Endothelial cell of umbilical vein (primary cell): ENCODE data around the gene PSMC3. TPM values are rescaled to one million over a fixed set of nuclear protein-coding genes. Genes with fewer than 3 reads are reported as not detected.

Source experiments
- BruUV-seq: library from RNA; stranded (reverse); fragments of 400-500 nt; replicated peaks from 2 replicates; lab custom pipeline; 2021; lab: Mats Ljungman, UMichigan
- CTCF ChIA-PET: fragments of 300-600, 350-600 bp; sonication (Branson Sonifier 250); formaldehyde crosslinking; loops from one replicate; lab custom pipeline; 2021; ENCODE audit warnings: antibody characterized with exemption, inconsistent platforms; lab: Charles Lee
- POLR2A ChIA-PET: fragments of 300-600, 350-600 bp; sonication (Branson Sonifier 250); formaldehyde crosslinking; loops from one replicate; lab custom pipeline; 2021; ENCODE audit warnings: antibody characterized with exemption, inconsistent platforms; lab: Charles Lee
- DNase-seq: peaks from one replicate; pipeline ENCODE4 v3.0.0-alpha.2; 2011; ENCODE audit warnings: low read depth, low spot score
- FAIRE-seq: peaks from 2 replicates; lab custom pipeline; 2011; peaks lifted over from hg19 to GRCh38; lab: Jason Lieb, UNC
- H2AFZ ChIP-seq: 2 replicates; pipeline ENCODE4 v1.6.0; 2012; ENCODE audit warnings: low read depth, low read length, control low read depth, inconsistent platforms
- H3K27ac ChIP-seq: 2 replicates; pipeline ENCODE4 v1.5.1; 2011; ENCODE audit warnings: low read depth, mild to moderate bottlenecking, control low read depth, low read length, moderate library complexity; ENCODE audit not compliant: insufficient read depth
- H3K27me3 ChIP-seq, 2 experiments: 2 replicates each; pipeline versions ENCODE4 v1.6.0 to v1.6.1; 2011; ENCODE audit warnings: low read length in 2 of 2, mixed read lengths in 1 of 2; ENCODE audit not compliant: control insufficient read depth in 2 of 2, insufficient read depth in 2 of 2
- H3K36me3 ChIP-seq, 2 experiments: 2 replicates in 1 of 2; 3 replicates in 1 of 2; pipeline ENCODE4 v1.5.1; 2011; ENCODE audit warnings: low read length in 2 of 2, mild to moderate bottlenecking in 1 of 2, moderate library complexity in 1 of 2; ENCODE audit not compliant: control insufficient read depth in 2 of 2, insufficient read depth in 2 of 2; ENCODE audit errors: extremely low read depth in 1 of 2
- H3K4me1 ChIP-seq: 3 replicates; pipeline ENCODE4 v1.5.1; 2011; ENCODE audit warnings: mild to moderate bottlenecking, low read length; ENCODE audit not compliant: control insufficient read depth, insufficient read depth; ENCODE audit errors: extremely low read depth
- H3K4me2 ChIP-seq: 2 replicates; pipeline ENCODE4 v1.6.1; 2011; ENCODE audit warnings: low read length, control low read depth, mixed read lengths; ENCODE audit not compliant: insufficient read depth
- H3K4me3 ChIP-seq, 3 experiments: fragments of 200-600 bp in 1 of 3; sonication (generic), shearing (Covaris generic) in 1 of 3; replicated peaks in 1 of 3; 2 replicates each; pipeline ENCODE4 v1.5.1; 2011 to 2016; ENCODE audit warnings: control low read depth in 3 of 3, low read length in 3 of 3, mild to moderate bottlenecking in 2 of 3, inconsistent platforms in 1 of 3, low read depth in 1 of 3, moderate library complexity in 1 of 3; ENCODE audit not compliant: insufficient read depth in 1 of 3
- H3K79me2 ChIP-seq: 2 replicates; pipeline ENCODE4 v1.6.0; 2012; ENCODE audit warnings: low read length, inconsistent platforms; ENCODE audit not compliant: control insufficient read depth, insufficient read depth
- H3K9ac ChIP-seq: replicated peaks from 2 replicates; pipeline ENCODE3; 2011; ENCODE audit warnings: low read length, control low read depth; ENCODE audit not compliant: insufficient read depth; ENCODE audit errors: extremely low read depth
- H3K9me1 ChIP-seq: replicated peaks from 3 replicates; pipeline ENCODE4 v1.6.0; 2011; ENCODE audit warnings: mild to moderate bottlenecking, low read length; ENCODE audit not compliant: control insufficient read depth, insufficient read depth; ENCODE audit errors: extremely low read depth
- H3K9me3 ChIP-seq: replicated peaks from 2 replicates; pipeline ENCODE4 v1.5.1; 2012; ENCODE audit warnings: low read length, inconsistent platforms; ENCODE audit not compliant: control insufficient read depth, insufficient read depth
- H4K20me1 ChIP-seq: replicated peaks from 2 replicates; pipeline ENCODE3; 2011; ENCODE audit warnings: mild to moderate bottlenecking, low read length; ENCODE audit not compliant: control insufficient read depth, insufficient read depth; ENCODE audit errors: extremely low read depth
- EZH2 ChIP-seq: IDR thresholded peaks from 2 replicates; pipeline ENCODE4 v1.6.1; 2012; ENCODE audit warnings: borderline replicate concordance, low read depth, mild to moderate bottlenecking, moderate library complexity, low read length, inconsistent platforms; ENCODE audit not compliant: severe bottlenecking
- FOS ChIP-seq: IDR thresholded peaks from 2 replicates; pipeline ENCODE4 v1.6.1; 2011; ENCODE audit warnings: mild to moderate bottlenecking, low read length, moderate library complexity, borderline replicate concordance; ENCODE audit not compliant: insufficient read depth
- GATA2 ChIP-seq: IDR thresholded peaks from 2 replicates; pipeline ENCODE4 v1.7.0; 2011; ENCODE audit warnings: low read depth, mild to moderate bottlenecking, moderate library complexity, mixed read lengths, low read length; ENCODE audit not compliant: insufficient read length, insufficient read depth
- JUN ChIP-seq: IDR thresholded peaks from 2 replicates; pipeline ENCODE4 v1.6.1; 2011; ENCODE audit warnings: borderline replicate concordance, low read depth; ENCODE audit not compliant: insufficient read length, insufficient read depth
- MYC ChIP-seq: IDR thresholded peaks from one replicate; pipeline ENCODE4 v1.6.1; 2011; ENCODE audit warnings: mild to moderate bottlenecking, low read depth, low read length
- POLR2A ChIP-seq: IDR thresholded peaks from 2 replicates; pipeline ENCODE4 v1.6.1; 2012; ENCODE audit warnings: low read depth, mild to moderate bottlenecking, control low read depth, low read length
- POLR2AphosphoS5 ChIP-seq: IDR thresholded peaks from 2 replicates; pipeline ENCODE4 v1.6.1; 2012; ENCODE audit warnings: low read depth, mild to moderate bottlenecking, control low read depth, low read length, moderate library complexity; ENCODE audit not compliant: insufficient read depth
- dilution Hi-C: fragments of 300-500 bp; cut with MboI; formaldehyde crosslinking; loops from one replicate; pipeline ENCODE4 v1.15.0; 2019; ENCODE audit warnings: low sequenced_read_pairs; ENCODE audit not compliant: extremely low pct_ligation_motif_present
- intact Hi-C: fragments of 100-400 bp; cut with micrococcal nuclease; formaldehyde crosslinking; loops from one replicate; pipeline ENCODE4 v1.10.0; 2022
- polyA plus RNA-seq, 4 experiments: library from polyadenylated mRNA; depleted of rRNA in 3 of 4; stranded (reverse) in 3 of 4; unstranded in 1 of 4; fragments of >200 nt; gene quantifications; 2 replicates each; pipeline versions ENCODE4 v1.2.1 to v1.2.3, GENCODE V29; 2011 to 2012; ENCODE audit warnings: missing spikeins in 1 of 4
- total RNA-seq: library from RNA; stranded (reverse); gene quantifications from 2 replicates; pipeline ENCODE4 v1.2.3, GENCODE V29; 2021
- TF ChIP-seq, protein P1 (sequence below), 2 donors: IDR thresholded peaks; 1 replicate in 1 of 2; 2 replicates in 1 of 2; pipeline ENCODE4 v1.5.1; 2011; ENCODE audit warnings: low read length in 2 of 2, mild to moderate bottlenecking in 2 of 2, moderate library complexity in 2 of 2, control low read depth in 1 of 2, inconsistent platforms in 1 of 2, low read depth in 1 of 2; ENCODE audit not compliant: insufficient read depth in 1 of 2; ENCODE audit errors: extremely low read depth in 1 of 2
- TF ChIP-seq, protein P2 (sequence below): IDR thresholded peaks from 2 replicates; pipeline ENCODE4 v1.6.1; 2011; ENCODE audit not compliant: insufficient read depth, insufficient read length

The PSMC3 gene
- total and polyA plus RNA-seq, 2 donors (not counting 3 experiments of a cell fraction or from before 2014, with no cell fraction given): 179 to 203 TPM

DNA sequence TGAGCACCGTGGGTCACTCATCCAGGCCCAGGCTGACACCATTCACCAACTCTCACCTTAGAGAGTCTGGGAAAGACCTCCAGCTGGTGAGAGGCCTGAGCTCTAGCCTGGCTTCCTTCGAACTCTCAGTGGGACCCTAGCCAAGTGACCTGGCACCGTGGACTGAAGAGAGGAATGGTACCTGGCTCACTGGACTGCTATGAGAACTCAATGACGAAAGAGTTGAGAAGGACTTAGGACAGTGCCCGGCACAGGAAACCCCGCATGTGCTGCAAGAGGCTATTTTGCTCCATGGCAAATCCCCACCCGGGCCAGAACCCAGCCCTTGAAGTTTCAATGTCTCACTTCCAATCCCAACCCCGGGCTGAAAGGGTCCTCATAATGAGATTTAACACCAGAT, 23.3 kb upstream of the PSMC3 start:
- TF ChIP-seq POLR2AphosphoS5: no peak
- no peaks in the 10 kb centered on the region for H4K20me1 ChIP-seq
- no peaks in the 10 kb centered on the region for H3K79me2 ChIP-seq
- no peak overlapping the region for H3K4me2 ChIP-seq
- H3K9ac ChIP-seq: no peak overlapping the region
- ChIA-PET CTCF (interaction anchor here (1.2 kb wide), 1 partner anchor 17 kb away, joined by 3 read pairs; no protein-coding TSS in a partner anchor), POLR2A (no interaction called here)
- H2AFZ ChIP-seq: no peak overlapping the region
- DNase-seq: no peak
- H3K9me3 ChIP-seq: no peaks in the 10 kb centered on the region
- H3K27ac ChIP-seq: no peak overlapping the region
- intact Hi-C loops: no loop called here
- dilution Hi-C loops: no loop called here
- BruUV-seq: no TSS peak
- no peaks in the 10 kb centered on the region for H3K4me1 ChIP-seq
- no peaks in the 10 kb centered on the region for H3K9me1 ChIP-seq
- no peak for FAIRE-seq
- H3K27me3 ChIP-seq: no peaks in the 10 kb centered on the region
- no peak overlapping the region for H3K4me3 ChIP-seq
- H3K36me3 ChIP-seq: peaks cover 0 to 2% of the 10 kb centered on the region in 2 experiments

DNA sequence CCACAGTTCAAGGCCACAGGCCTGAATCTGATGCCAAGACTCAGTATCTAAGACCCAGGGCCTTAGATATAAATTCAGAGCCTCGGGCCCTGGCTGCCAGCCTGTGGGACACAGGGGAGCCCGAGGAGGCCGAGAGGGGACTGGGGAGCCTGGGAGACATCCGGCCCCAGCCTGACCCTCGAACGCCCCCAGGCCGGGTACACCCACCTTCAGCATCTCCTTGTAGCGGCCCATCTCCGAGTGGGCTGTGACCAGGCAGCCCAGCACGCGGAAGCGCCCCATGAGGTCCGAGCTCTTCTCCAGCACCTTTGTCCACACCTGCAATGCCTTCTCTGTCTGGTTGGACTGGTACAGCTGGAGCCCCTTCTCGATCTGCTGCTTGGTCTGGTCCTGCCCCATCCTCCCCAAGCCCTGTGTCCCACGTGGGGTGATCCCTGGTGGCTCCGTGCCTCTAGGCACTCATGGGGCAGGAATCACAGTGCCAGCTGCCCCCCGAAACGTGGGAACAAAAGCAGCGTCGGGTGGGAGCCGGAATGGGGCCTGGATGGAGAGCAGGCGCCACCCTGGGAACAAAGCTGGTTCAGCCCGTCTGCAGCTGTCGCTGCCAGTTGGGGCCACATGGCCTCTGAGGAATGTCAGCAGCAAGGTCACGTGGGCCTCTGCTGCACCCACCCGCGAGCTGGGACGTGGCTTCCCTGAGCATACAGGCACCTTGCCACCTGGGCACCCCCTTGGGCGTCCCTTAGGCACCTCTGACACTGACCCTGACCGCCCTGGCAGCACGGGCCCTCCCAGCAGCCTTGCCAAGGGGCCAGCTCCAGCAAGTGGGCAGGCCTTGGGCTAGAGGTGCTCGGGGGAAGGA, 22.6 kb upstream of the PSMC3 start, which contains the start of gene RAPSN:
Gene RAPSN, minus strand, starts transcription at position 571 of the 862 bp plus-strand sequence. Its CDS starts 172 bp downstream, at position 399.
- H2AFZ ChIP-seq: no peak within 1 kb of the TSS
- H3K27me3 ChIP-seq: no peaks in the 10 kb centered on the region
- dilution Hi-C loops (no loop called here), intact Hi-C loops (no loop called here)
- POLR2A ChIA-PET: no interaction called here
- H3K4me3 ChIP-seq: no peak within 1 kb of the TSS
- no peaks in the 10 kb centered on the region for H3K79me2 ChIP-seq
- peaks cover 0 to 2% of the 10 kb centered on the region in 2 experiments for H3K36me3 ChIP-seq
- H3K27ac ChIP-seq: no peak within 1 kb of the TSS
- H3K9ac ChIP-seq: no peak within 1 kb of the TSS
- no peak for TF ChIP-seq POLR2A
- no peak for TF ChIP-seq MYC
- TF ChIP-seq, protein P1, sequence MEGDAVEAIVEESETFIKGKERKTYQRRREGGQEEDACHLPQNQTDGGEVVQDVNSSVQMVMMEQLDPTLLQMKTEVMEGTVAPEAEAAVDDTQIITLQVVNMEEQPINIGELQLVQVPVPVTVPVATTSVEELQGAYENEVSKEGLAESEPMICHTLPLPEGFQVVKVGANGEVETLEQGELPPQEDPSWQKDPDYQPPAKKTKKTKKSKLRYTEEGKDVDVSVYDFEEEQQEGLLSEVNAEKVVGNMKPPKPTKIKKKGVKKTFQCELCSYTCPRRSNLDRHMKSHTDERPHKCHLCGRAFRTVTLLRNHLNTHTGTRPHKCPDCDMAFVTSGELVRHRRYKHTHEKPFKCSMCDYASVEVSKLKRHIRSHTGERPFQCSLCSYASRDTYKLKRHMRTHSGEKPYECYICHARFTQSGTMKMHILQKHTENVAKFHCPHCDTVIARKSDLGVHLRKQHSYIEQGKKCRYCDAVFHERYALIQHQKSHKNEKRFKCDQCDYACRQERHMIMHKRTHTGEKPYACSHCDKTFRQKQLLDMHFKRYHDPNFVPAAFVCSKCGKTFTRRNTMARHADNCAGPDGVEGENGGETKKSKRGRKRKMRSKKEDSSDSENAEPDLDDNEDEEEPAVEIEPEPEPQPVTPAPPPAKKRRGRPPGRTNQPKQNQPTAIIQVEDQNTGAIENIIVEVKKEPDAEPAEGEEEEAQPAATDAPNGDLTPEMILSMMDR (IDR thresholded peaks at IDR 0.05; ENCODE audit: extremely low read depth in 1 of 2, insufficient read depth in 1 of 2, low read depth in 1 of 2, low read length in 2 of 2): no peak
- no peak for TF ChIP-seq FOS
- TF ChIP-seq JUN: no peak
- TF ChIP-seq, protein P2, sequence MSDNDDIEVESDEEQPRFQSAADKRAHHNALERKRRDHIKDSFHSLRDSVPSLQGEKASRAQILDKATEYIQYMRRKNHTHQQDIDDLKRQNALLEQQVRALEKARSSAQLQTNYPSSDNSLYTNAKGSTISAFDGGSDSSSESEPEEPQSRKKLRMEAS: no peak
- TF ChIP-seq POLR2AphosphoS5: no peak
- no peak for TF ChIP-seq EZH2
- no peak for TF ChIP-seq GATA2
- no peaks in the 10 kb centered on the region for H3K4me1 ChIP-seq
- no peaks in the 10 kb centered on the region for H4K20me1 ChIP-seq
- BruUV-seq: no TSS peak
- DNase-seq (no peak), FAIRE-seq (no peak)
- H3K9me3 ChIP-seq: no peaks in the 10 kb centered on the region
- CTCF ChIA-PET: interaction anchor here (0.6 to 1.2 kb wide), 3 partner anchors 18 to 76 kb away, joined by 3 to 5 read pairs (median 3); no protein-coding TSS in a partner anchor
- no peak within 1 kb of the TSS for H3K4me2 ChIP-seq
- no peaks in the 10 kb centered on the region for H3K9me1 ChIP-seq
